Uterus (tissue), 2 donors: ENCODE results near the gene PRPF18.

Experiments used
- POLR2A ChIP-seq, 2 donors: fragments of 450-650 bp; IDR thresholded peaks; one replicate each; pipeline ENCODE4 v1.6.1; 2016; ENCODE audit warnings: antibody characterized with exemption in 2 of 2, mild to moderate bottlenecking in 1 of 2, moderate library complexity in 1 of 2
- TF ChIP-seq, protein P1 (sequence below), 4 experiments: fragments of 200-600 bp in 2 of 4; fragments of 450-650 bp in 2 of 4; sonication (generic) in 2 of 4; IDR thresholded peaks; one replicate each; pipeline ENCODE4 v1.5.1; 2016 to 2019; ENCODE audit warnings: antibody characterized with exemption in 4 of 4, mild to moderate bottlenecking in 2 of 4, moderate library complexity in 1 of 4

DNA sequence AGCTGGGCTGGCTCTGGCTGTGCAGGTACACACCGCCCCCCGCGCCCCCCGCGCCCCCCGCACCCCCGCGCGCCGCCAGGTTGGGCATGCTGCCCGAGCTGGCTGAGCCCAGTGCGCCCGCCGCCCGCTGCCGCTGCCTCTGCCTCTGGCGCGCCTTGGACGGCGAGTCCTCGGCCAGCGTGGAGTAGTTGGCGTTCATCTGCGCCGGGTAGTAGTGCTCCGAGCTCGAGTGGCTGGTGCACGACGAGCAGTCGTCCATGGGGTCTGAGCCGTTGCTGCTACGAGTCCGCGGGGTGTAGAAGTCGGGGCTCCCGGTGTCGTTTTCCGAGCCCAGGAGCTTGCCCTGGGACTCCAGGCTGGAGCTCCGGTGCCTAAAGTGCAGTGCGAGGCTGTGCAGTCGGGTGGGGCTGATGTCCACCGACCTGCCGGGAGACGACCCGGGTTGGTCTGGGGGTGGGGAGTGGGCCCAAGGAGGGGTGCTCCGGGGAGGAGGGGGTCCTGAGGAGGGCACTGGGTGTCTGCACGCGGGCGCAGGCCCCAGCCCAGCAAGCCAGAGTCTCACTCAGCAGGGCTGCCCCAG lies 70.4 kb downstream of the PRPF18 start:
- TF ChIP-seq, protein P1, sequence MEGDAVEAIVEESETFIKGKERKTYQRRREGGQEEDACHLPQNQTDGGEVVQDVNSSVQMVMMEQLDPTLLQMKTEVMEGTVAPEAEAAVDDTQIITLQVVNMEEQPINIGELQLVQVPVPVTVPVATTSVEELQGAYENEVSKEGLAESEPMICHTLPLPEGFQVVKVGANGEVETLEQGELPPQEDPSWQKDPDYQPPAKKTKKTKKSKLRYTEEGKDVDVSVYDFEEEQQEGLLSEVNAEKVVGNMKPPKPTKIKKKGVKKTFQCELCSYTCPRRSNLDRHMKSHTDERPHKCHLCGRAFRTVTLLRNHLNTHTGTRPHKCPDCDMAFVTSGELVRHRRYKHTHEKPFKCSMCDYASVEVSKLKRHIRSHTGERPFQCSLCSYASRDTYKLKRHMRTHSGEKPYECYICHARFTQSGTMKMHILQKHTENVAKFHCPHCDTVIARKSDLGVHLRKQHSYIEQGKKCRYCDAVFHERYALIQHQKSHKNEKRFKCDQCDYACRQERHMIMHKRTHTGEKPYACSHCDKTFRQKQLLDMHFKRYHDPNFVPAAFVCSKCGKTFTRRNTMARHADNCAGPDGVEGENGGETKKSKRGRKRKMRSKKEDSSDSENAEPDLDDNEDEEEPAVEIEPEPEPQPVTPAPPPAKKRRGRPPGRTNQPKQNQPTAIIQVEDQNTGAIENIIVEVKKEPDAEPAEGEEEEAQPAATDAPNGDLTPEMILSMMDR (IDR thresholded peaks at IDR 0.05) = no peak
- no peak for TF ChIP-seq POLR2A (IDR thresholded peaks at IDR 0.05)
